OCI-LY1 (cell line): ENCODE results near the gene GALNT18.

Experiments used
- CTCF ChIP-seq: fragments of 200-600 bp; sonication (generic), shearing (Covaris generic); IDR thresholded peaks from 2 replicates; pipeline ENCODE4 v1.5.1; 2017; ENCODE audit warnings: mild to moderate bottlenecking, antibody characterized with exemption, low read length, moderate library complexity, mixed read lengths
- EZH2 ChIP-seq: fragments of 200-600 bp; sonication (generic), shearing (Covaris generic); IDR thresholded peaks from 2 replicates; pipeline ENCODE4 v1.8.0; 2017; ENCODE audit warnings: borderline replicate concordance, mixed run types, mild to moderate bottlenecking, antibody characterized with exemption, low read length, moderate library complexity, mixed read lengths

- TF ChIP-seq EZH2 (no peak), CTCF (no peak)
Observed at GRCh38 chr11:11316651-11317230, 305.1 kb downstream of the GALNT18 start.
